Measurements from ENCODE around the gene ZNF76. TPM values are rescaled to one million over a fixed set of nuclear protein-coding genes. Genes with fewer than 3 reads are reported as not detected.
"Not testable (repeated sequence)": the region's sequence is repeated elsewhere in the genome, so short reads cannot be mapped to it uniquely, and the experiment has no call there.

Gene ZNF76
- polyA plus RNA-seq, 3 donors, result 47.7 to 69.0 (median 64.2) TPM

- peak; percentile 86 for DNase-seq
Measured at GRCh38 chr6:35297601-35298481, 38.3 kb downstream of the ZNF76 start, which contains the start of gene DEF6. Gene DEF6 (plus strand): TSS chr6:35297818. CDS start chr6:35297857, 39 bp downstream.

- no peak for DNase-seq
Measured at GRCh38 chr6:35298625-35299140, 39.1 kb downstream of the ZNF76 start.

- no peak for DNase-seq
Measured at GRCh38 chr6:35299674-35300073, 40.1 kb downstream of the ZNF76 start.

GRCh38 chr6:35300848-35301247, 41.3 kb downstream of the ZNF76 start:
- DNase-seq, result no peak

- no peak for DNase-seq
Measured at GRCh38 chr6:35302604-35303241, 43.2 kb downstream of the ZNF76 start.

GRCh38 chr6:35304299-35304698, 44.8 kb downstream of the ZNF76 start:
- DNase-seq, result no peak

- no peak for DNase-seq
Measured at GRCh38 chr6:35305117-35305516, 45.6 kb downstream of the ZNF76 start.

- DNase-seq, result not testable (repeated sequence)
Measured at GRCh38 chr6:35307138-35307537, 47.6 kb downstream of the ZNF76 start.

GRCh38 chr6:35308543-35308942, 49.0 kb downstream of the ZNF76 start:
- not testable (repeated sequence) for DNase-seq

GRCh38 chr6:35309611-35310264, 50.2 kb downstream of the ZNF76 start:
- no peak for DNase-seq

GRCh38 chr6:35310265-35310831, 50.8 kb downstream of the ZNF76 start:
- DNase-seq, result no peak

- DNase-seq, result no peak
Measured at GRCh38 chr6:35311390-35312075, 52.0 kb downstream of the ZNF76 start.

GRCh38 chr6:35312076-35312800, 52.7 kb downstream of the ZNF76 start:
- no peak for DNase-seq

- DNase-seq, result no peak
Measured at GRCh38 chr6:35312807-35313206, 53.3 kb downstream of the ZNF76 start.

- DNase-seq, result no peak
Measured at GRCh38 chr6:35317483-35318195, 58.1 kb downstream of the ZNF76 start.

GRCh38 chr6:35318196-35319171, 58.9 kb downstream of the ZNF76 start:
- DNase-seq, result peak; percentile 82

- no peak for DNase-seq
Measured at GRCh38 chr6:35319346-35320030, 60.0 kb downstream of the ZNF76 start.

GRCh38 chr6:35320031-35320410, 60.5 kb downstream of the ZNF76 start:
- DNase-seq, result no peak
